NB4 (cell line): ENCODE data around the gene ETV7.

Experiments used
- CTCF ChIP-seq: IDR thresholded peaks from one replicate; pipeline ENCODE4 v1.5.1; 2012; ENCODE audit warnings: low read depth, low read length
- MAX ChIP-seq: IDR thresholded peaks from 2 replicates; pipeline ENCODE4 v1.6.1; 2011; ENCODE audit warnings: low read depth, low read length
- POLR2A ChIP-seq: IDR thresholded peaks from 2 replicates; pipeline ENCODE4 v1.6.1; 2011; ENCODE audit warnings: mild to moderate bottlenecking; ENCODE audit not compliant: insufficient read length; ENCODE audit errors: extremely low read depth

DNA sequence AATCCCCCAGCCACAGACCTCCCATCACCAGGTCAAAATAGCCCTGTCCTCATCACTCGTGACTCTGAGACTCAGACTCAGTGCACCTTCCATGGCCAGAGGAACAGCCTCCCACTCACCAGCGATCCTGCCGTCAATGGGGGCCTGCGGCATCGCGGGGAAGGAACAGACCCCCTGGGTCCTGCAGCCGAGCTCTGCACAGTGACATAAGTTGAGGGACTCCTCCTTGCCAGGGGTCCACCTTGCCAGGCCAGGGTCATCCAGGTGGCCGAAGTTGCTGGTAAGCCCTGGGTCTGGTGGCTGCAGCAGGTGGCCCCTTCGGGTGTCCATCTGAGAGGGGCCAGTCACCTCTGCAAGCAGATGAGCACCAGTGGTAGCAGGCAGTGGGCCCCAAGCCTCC lies 16.3 kb downstream of the ETV7 start:
- TF ChIP-seq CTCF (no peak), POLR2A (no peak), MAX (no peak)
